Endothelial cell of umbilical vein (primary cell): ENCODE measurements around the gene TIMM50. TPM values are rescaled to one million over a fixed set of nuclear protein-coding genes. Genes with fewer than 3 reads are reported as not detected.
A peak's percentile ranks its signal among the peaks of the same experiment; 100 is the strongest.

Experiments
- BruUV-seq: library from RNA; stranded (reverse); fragments of 400-500 nt; replicated peaks from 2 replicates; lab custom pipeline; 2021; lab: Mats Ljungman, UMichigan
- CTCF ChIA-PET: fragments of 300-600, 350-600 bp; sonication (Branson Sonifier 250); formaldehyde crosslinking; loops from one replicate; lab custom pipeline; 2021; ENCODE audit warnings: antibody characterized with exemption, inconsistent platforms; lab: Charles Lee
- POLR2A ChIA-PET: fragments of 300-600, 350-600 bp; sonication (Branson Sonifier 250); formaldehyde crosslinking; loops from one replicate; lab custom pipeline; 2021; ENCODE audit warnings: antibody characterized with exemption, inconsistent platforms; lab: Charles Lee
- DNase-seq: peaks from one replicate; pipeline ENCODE4 v3.0.0-alpha.2; 2011; ENCODE audit warnings: low read depth, low spot score
- FAIRE-seq: peaks from 2 replicates; lab custom pipeline; 2011; peaks lifted over from hg19 to GRCh38; lab: Jason Lieb, UNC
- H2AFZ ChIP-seq: 2 replicates; pipeline ENCODE4 v1.6.0; 2012; ENCODE audit warnings: low read depth, low read length, control low read depth, inconsistent platforms
- H3K27ac ChIP-seq: 2 replicates; pipeline ENCODE4 v1.5.1; 2011; ENCODE audit warnings: low read depth, mild to moderate bottlenecking, control low read depth, low read length, moderate library complexity; ENCODE audit not compliant: insufficient read depth
- H3K27me3 ChIP-seq, 2 experiments: 2 replicates each; pipeline versions ENCODE4 v1.6.0 to v1.6.1; 2011; ENCODE audit warnings: low read length in 2 of 2, mixed read lengths in 1 of 2; ENCODE audit not compliant: control insufficient read depth in 2 of 2, insufficient read depth in 2 of 2
- H3K36me3 ChIP-seq, 2 experiments: 2 replicates in 1 of 2; 3 replicates in 1 of 2; pipeline ENCODE4 v1.5.1; 2011; ENCODE audit warnings: low read length in 2 of 2, mild to moderate bottlenecking in 1 of 2, moderate library complexity in 1 of 2; ENCODE audit not compliant: control insufficient read depth in 2 of 2, insufficient read depth in 2 of 2; ENCODE audit errors: extremely low read depth in 1 of 2
- H3K4me1 ChIP-seq: 3 replicates; pipeline ENCODE4 v1.5.1; 2011; ENCODE audit warnings: mild to moderate bottlenecking, low read length; ENCODE audit not compliant: control insufficient read depth, insufficient read depth; ENCODE audit errors: extremely low read depth
- H3K4me2 ChIP-seq: 2 replicates; pipeline ENCODE4 v1.6.1; 2011; ENCODE audit warnings: low read length, control low read depth, mixed read lengths; ENCODE audit not compliant: insufficient read depth
- H3K4me3 ChIP-seq, 3 experiments: fragments of 200-600 bp in 1 of 3; sonication (generic), shearing (Covaris generic) in 1 of 3; replicated peaks in 1 of 3; 2 replicates each; pipeline ENCODE4 v1.5.1; 2011 to 2016; ENCODE audit warnings: control low read depth in 3 of 3, low read length in 3 of 3, mild to moderate bottlenecking in 2 of 3, inconsistent platforms in 1 of 3, low read depth in 1 of 3, moderate library complexity in 1 of 3; ENCODE audit not compliant: insufficient read depth in 1 of 3
- H3K79me2 ChIP-seq: 2 replicates; pipeline ENCODE4 v1.6.0; 2012; ENCODE audit warnings: low read length, inconsistent platforms; ENCODE audit not compliant: control insufficient read depth, insufficient read depth
- H3K9ac ChIP-seq: replicated peaks from 2 replicates; pipeline ENCODE3; 2011; ENCODE audit warnings: low read length, control low read depth; ENCODE audit not compliant: insufficient read depth; ENCODE audit errors: extremely low read depth
- H3K9me1 ChIP-seq: replicated peaks from 3 replicates; pipeline ENCODE4 v1.6.0; 2011; ENCODE audit warnings: mild to moderate bottlenecking, low read length; ENCODE audit not compliant: control insufficient read depth, insufficient read depth; ENCODE audit errors: extremely low read depth
- H3K9me3 ChIP-seq: replicated peaks from 2 replicates; pipeline ENCODE4 v1.5.1; 2012; ENCODE audit warnings: low read length, inconsistent platforms; ENCODE audit not compliant: control insufficient read depth, insufficient read depth
- H4K20me1 ChIP-seq: replicated peaks from 2 replicates; pipeline ENCODE3; 2011; ENCODE audit warnings: mild to moderate bottlenecking, low read length; ENCODE audit not compliant: control insufficient read depth, insufficient read depth; ENCODE audit errors: extremely low read depth
- CTCF ChIP-seq, 2 donors: IDR thresholded peaks; 1 replicate in 1 of 2; 2 replicates in 1 of 2; pipeline ENCODE4 v1.5.1; 2011; ENCODE audit warnings: low read length in 2 of 2, mild to moderate bottlenecking in 2 of 2, moderate library complexity in 2 of 2, control low read depth in 1 of 2, inconsistent platforms in 1 of 2, low read depth in 1 of 2; ENCODE audit not compliant: insufficient read depth in 1 of 2; ENCODE audit errors: extremely low read depth in 1 of 2
- EZH2 ChIP-seq: IDR thresholded peaks from 2 replicates; pipeline ENCODE4 v1.6.1; 2012; ENCODE audit warnings: borderline replicate concordance, low read depth, mild to moderate bottlenecking, moderate library complexity, low read length, inconsistent platforms; ENCODE audit not compliant: severe bottlenecking
- FOS ChIP-seq: IDR thresholded peaks from 2 replicates; pipeline ENCODE4 v1.6.1; 2011; ENCODE audit warnings: mild to moderate bottlenecking, low read length, moderate library complexity, borderline replicate concordance; ENCODE audit not compliant: insufficient read depth
- GATA2 ChIP-seq: IDR thresholded peaks from 2 replicates; pipeline ENCODE4 v1.7.0; 2011; ENCODE audit warnings: low read depth, mild to moderate bottlenecking, moderate library complexity, mixed read lengths, low read length; ENCODE audit not compliant: insufficient read length, insufficient read depth
- JUN ChIP-seq: IDR thresholded peaks from 2 replicates; pipeline ENCODE4 v1.6.1; 2011; ENCODE audit warnings: borderline replicate concordance, low read depth; ENCODE audit not compliant: insufficient read length, insufficient read depth
- MAX ChIP-seq: IDR thresholded peaks from 2 replicates; pipeline ENCODE4 v1.6.1; 2011; ENCODE audit not compliant: insufficient read depth, insufficient read length
- MYC ChIP-seq: IDR thresholded peaks from one replicate; pipeline ENCODE4 v1.6.1; 2011; ENCODE audit warnings: mild to moderate bottlenecking, low read depth, low read length
- POLR2A ChIP-seq: IDR thresholded peaks from 2 replicates; pipeline ENCODE4 v1.6.1; 2012; ENCODE audit warnings: low read depth, mild to moderate bottlenecking, control low read depth, low read length
- POLR2AphosphoS5 ChIP-seq: IDR thresholded peaks from 2 replicates; pipeline ENCODE4 v1.6.1; 2012; ENCODE audit warnings: low read depth, mild to moderate bottlenecking, control low read depth, low read length, moderate library complexity; ENCODE audit not compliant: insufficient read depth
- dilution Hi-C: fragments of 300-500 bp; cut with MboI; formaldehyde crosslinking; loops from one replicate; pipeline ENCODE4 v1.15.0; 2019; ENCODE audit warnings: low sequenced_read_pairs; ENCODE audit not compliant: extremely low pct_ligation_motif_present
- intact Hi-C: fragments of 100-400 bp; cut with micrococcal nuclease; formaldehyde crosslinking; loops from one replicate; pipeline ENCODE4 v1.10.0; 2022
- polyA plus RNA-seq, 4 experiments: library from polyadenylated mRNA; depleted of rRNA in 3 of 4; stranded (reverse) in 3 of 4; unstranded in 1 of 4; fragments of >200 nt; gene quantifications; 2 replicates each; pipeline versions ENCODE4 v1.2.1 to v1.2.3, GENCODE V29; 2011 to 2012; ENCODE audit warnings: missing spikeins in 1 of 4
- total RNA-seq: library from RNA; stranded (reverse); gene quantifications from 2 replicates; pipeline ENCODE4 v1.2.3, GENCODE V29; 2021

TIMM50 gene
- total and polyA plus RNA-seq, 2 donors (not counting 3 experiments of a cell fraction or from before 2014, with no cell fraction given), result 85.7 to 118 TPM

GRCh38 chr19:39446365-39447084 is 34.1 kb upstream of the TIMM50 start:
- H3K9ac ChIP-seq, result peak overlapping the region; percentile 99

GRCh38 chr19:39448271-39448670 is 32.4 kb upstream of the TIMM50 start:
- BruUV-seq, result no TSS peak
- dilution Hi-C loops (no loop called here), intact Hi-C loops (loop anchor here (10.0 kb wide), 1 partner anchor 87 kb away; the partner anchor contains the start of gene EID2B)
- CTCF ChIA-PET, result interaction anchor here (1.5 kb wide), 1 partner anchor 12 kb away, joined by 3 read pairs; the partner anchor contains the start of gene RPS16
- Histone ChIP-seq H3K9me1 (no peaks in the 10 kb centered on the region), H3K9ac (no peak overlapping the region), H3K4me1 (peaks cover 20% of the 10 kb centered on the region), H4K20me1 (no peaks in the 10 kb centered on the region), H3K9me3 (no peaks in the 10 kb centered on the region), H3K27ac (no peak overlapping the region), H3K4me2 (no peak overlapping the region), H2AFZ (no peak overlapping the region), H3K36me3 (peaks cover 6 to 17% of the 10 kb centered on the region in 2 experiments), H3K27me3 (no peaks in the 10 kb centered on the region), H3K4me3 (no peak overlapping the region), H3K79me2 (peaks cover 82% of the 10 kb centered on the region)
- POLR2A ChIA-PET, result no interaction called here
- no peak for DNase-seq
- TF ChIP-seq JUN (no peak), MYC (no peak), POLR2AphosphoS5 (no peak), FOS (no peak), EZH2 (no peak), POLR2A (no peak), MAX (no peak), GATA2 (no peak), CTCF (IDR thresholded peaks at IDR 0.05; ENCODE audit: extremely low read depth in 1 of 2, insufficient read depth in 1 of 2, low read depth in 1 of 2, low read length in 2 of 2) (no peak)
- FAIRE-seq, result no peak

More at GRCh38 chr19:39446365-39447084, 34.1 kb upstream of the TIMM50 start:
- H3K9me1 ChIP-seq, result no peaks in the 10 kb centered on the region
- intact Hi-C loops (loop anchor here (10.0 kb wide), 1 partner anchor 88 kb away; the partner anchor contains the start of gene EID2B), dilution Hi-C loops (no loop called here)
- DNase-seq (no peak), FAIRE-seq (peak; percentile 75)
- no peaks in the 10 kb centered on the region for H4K20me1 ChIP-seq
- H3K27me3 ChIP-seq, result no peaks in the 10 kb centered on the region
- peaks cover 20% of the 10 kb centered on the region for H3K4me1 ChIP-seq
- TF ChIP-seq MYC (no peak), EZH2 (no peak), POLR2A (no peak), MAX (no peak), JUN (no peak), GATA2 (no peak), POLR2AphosphoS5 (no peak), FOS (no peak)
- BruUV-seq, result no TSS peak
- H3K79me2 ChIP-seq, result peaks cover 67% of the 10 kb centered on the region
- H3K4me2 ChIP-seq, result peak overlapping the region; percentile 84
- no peak overlapping the region for H2AFZ ChIP-seq
- ChIA-PET POLR2A (interaction anchor here (3.2 kb wide), 1 partner anchor 11 kb away, joined by 16 read pairs; the partner anchor contains the start of gene RPS16), CTCF (interaction anchor here (1.5 kb wide), 1 partner anchor 11 kb away, joined by 3 read pairs; the partner anchor contains the start of gene RPS16)
- H3K9me3 ChIP-seq, result no peaks in the 10 kb centered on the region
- peaks cover 6 to 9% of the 10 kb centered on the region in 2 experiments for H3K36me3 ChIP-seq
- H3K4me3 ChIP-seq, result peak overlapping the region; percentile 85 to 98 (median 94)
- peak overlapping the region; percentile 94 for H3K27ac ChIP-seq
